Ishikawa (cell line): ENCODE results near the gene SLC17A4.
A peak's percentile ranks its signal among the peaks of the same experiment; 100 is the strongest.

Experiments used
- CEBPB ChIP-seq: IDR thresholded peaks from 2 replicates; pipeline ENCODE4 v1.6.1; 2012
- CREB1 ChIP-seq: IDR thresholded peaks from 2 replicates; pipeline ENCODE4 v1.6.1; 2012; ENCODE audit warnings: low read depth
- EGR1 ChIP-seq: IDR thresholded peaks from 2 replicates; pipeline ENCODE4 v1.6.1; 2012
- EP300 ChIP-seq: IDR thresholded peaks from 2 replicates; pipeline ENCODE4 v1.6.1; 2012; ENCODE audit warnings: borderline replicate concordance
- FOXM1 ChIP-seq: IDR thresholded peaks from 2 replicates; pipeline ENCODE4 v1.6.1; 2012; ENCODE audit warnings: low read depth, borderline replicate concordance
- NFIC ChIP-seq: IDR thresholded peaks from 2 replicates; pipeline ENCODE4 v1.6.1; 2012
- RAD21 ChIP-seq: IDR thresholded peaks from 2 replicates; pipeline ENCODE4 v1.6.1; 2012; ENCODE audit warnings: low read depth
- TAF1 ChIP-seq: IDR thresholded peaks from 2 replicates; pipeline ENCODE4 v1.6.1; 2012; ENCODE audit warnings: low read depth, mild to moderate bottlenecking
- TCF12 ChIP-seq: IDR thresholded peaks from 2 replicates; pipeline ENCODE4 v1.6.1; 2012; ENCODE audit warnings: low read depth
- TEAD4 ChIP-seq: IDR thresholded peaks from 2 replicates; pipeline ENCODE4 v1.6.1; 2012
- YY1 ChIP-seq: IDR thresholded peaks from 2 replicates; pipeline ENCODE4 v1.6.1; 2012; ENCODE audit warnings: low read depth
- ZBTB7A ChIP-seq: IDR thresholded peaks from 2 replicates; pipeline ENCODE4 v1.6.1; 2012; ENCODE audit warnings: low read depth
- TF ChIP-seq, protein P1 (sequence below): IDR thresholded peaks from 2 replicates; pipeline ENCODE4 v1.6.1; 2012
- TF ChIP-seq, protein P2 (sequence below): IDR thresholded peaks from 2 replicates; pipeline ENCODE4 v1.6.1; 2012
- TF ChIP-seq, protein P3 (sequence below): IDR thresholded peaks from 2 replicates; pipeline ENCODE4 v1.6.1; 2012; ENCODE audit warnings: low read depth, mild to moderate bottlenecking

The SLC17A4 gene

GRCh38 chr6:25781134-25781533 is 26.6 kb downstream of the SLC17A4 start:
- TF ChIP-seq CREB1, result no peak
- TF ChIP-seq, protein P1, sequence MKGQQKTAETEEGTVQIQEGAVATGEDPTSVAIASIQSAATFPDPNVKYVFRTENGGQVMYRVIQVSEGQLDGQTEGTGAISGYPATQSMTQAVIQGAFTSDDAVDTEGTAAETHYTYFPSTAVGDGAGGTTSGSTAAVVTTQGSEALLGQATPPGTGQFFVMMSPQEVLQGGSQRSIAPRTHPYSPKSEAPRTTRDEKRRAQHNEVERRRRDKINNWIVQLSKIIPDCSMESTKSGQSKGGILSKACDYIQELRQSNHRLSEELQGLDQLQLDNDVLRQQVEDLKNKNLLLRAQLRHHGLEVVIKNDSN, result no peak
- no peak for TF ChIP-seq ZBTB7A
- TF ChIP-seq, protein P2, sequence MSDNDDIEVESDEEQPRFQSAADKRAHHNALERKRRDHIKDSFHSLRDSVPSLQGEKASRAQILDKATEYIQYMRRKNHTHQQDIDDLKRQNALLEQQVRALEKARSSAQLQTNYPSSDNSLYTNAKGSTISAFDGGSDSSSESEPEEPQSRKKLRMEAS, result no peak
- TF ChIP-seq FOXM1, result no peak
- TF ChIP-seq YY1, result no peak
- no peak for TF ChIP-seq EP300
- no peak for TF ChIP-seq TEAD4
- no peak for TF ChIP-seq NFIC
- no peak for TF ChIP-seq RAD21
- TF ChIP-seq EGR1, result no peak
- no peak for TF ChIP-seq TAF1
- no peak for TF ChIP-seq TCF12
- TF ChIP-seq, protein P3, sequence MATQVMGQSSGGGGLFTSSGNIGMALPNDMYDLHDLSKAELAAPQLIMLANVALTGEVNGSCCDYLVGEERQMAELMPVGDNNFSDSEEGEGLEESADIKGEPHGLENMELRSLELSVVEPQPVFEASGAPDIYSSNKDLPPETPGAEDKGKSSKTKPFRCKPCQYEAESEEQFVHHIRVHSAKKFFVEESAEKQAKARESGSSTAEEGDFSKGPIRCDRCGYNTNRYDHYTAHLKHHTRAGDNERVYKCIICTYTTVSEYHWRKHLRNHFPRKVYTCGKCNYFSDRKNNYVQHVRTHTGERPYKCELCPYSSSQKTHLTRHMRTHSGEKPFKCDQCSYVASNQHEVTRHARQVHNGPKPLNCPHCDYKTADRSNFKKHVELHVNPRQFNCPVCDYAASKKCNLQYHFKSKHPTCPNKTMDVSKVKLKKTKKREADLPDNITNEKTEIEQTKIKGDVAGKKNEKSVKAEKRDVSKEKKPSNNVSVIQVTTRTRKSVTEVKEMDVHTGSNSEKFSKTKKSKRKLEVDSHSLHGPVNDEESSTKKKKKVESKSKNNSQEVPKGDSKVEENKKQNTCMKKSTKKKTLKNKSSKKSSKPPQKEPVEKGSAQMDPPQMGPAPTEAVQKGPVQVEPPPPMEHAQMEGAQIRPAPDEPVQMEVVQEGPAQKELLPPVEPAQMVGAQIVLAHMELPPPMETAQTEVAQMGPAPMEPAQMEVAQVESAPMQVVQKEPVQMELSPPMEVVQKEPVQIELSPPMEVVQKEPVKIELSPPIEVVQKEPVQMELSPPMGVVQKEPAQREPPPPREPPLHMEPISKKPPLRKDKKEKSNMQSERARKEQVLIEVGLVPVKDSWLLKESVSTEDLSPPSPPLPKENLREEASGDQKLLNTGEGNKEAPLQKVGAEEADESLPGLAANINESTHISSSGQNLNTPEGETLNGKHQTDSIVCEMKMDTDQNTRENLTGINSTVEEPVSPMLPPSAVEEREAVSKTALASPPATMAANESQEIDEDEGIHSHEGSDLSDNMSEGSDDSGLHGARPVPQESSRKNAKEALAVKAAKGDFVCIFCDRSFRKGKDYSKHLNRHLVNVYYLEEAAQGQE, result no peak
- no peak for TF ChIP-seq CEBPB

- TF ChIP-seq TEAD4 (no peak), TAF1 (no peak), FOXM1 (no peak)
- TF ChIP-seq, protein P2, result no peak
These were observed 32.9 kb downstream of the SLC17A4 start for GRCh38 chr6:25787428-25787827.

DNA sequence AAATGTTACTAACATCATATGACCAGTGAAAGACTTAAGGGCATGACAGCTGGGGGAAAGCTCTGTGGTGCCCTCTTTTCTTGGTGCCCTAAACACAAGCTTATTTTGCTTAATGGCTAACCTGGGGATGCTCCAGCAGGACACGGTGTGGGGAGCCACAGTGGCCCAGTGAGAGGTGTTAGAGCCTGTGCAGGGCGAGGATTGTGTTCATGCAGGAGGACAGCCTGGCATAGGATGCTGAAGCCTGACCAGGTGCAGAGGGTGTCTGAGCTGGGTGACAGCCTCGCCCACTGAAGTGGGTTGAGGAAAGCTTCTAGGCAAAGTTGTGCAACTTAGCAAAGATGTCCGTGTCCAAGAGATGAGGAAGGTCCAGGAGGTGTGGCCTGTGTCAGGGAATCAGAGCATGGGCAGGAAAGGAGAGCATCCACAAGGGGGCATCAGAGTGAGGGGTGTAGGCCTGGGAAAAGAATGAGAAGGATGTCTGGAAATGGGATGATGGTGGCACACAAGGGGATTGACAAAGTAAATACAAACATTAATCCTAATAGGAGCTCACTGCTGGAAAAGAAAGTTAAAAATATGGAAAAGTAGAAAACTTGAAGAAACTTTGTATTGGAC is 33.9 kb downstream of the SLC17A4 start:
- TF ChIP-seq YY1 (no peak), CREB1 (no peak), TAF1 (no peak), RAD21 (peak; percentile 69), EP300 (no peak)
- TF ChIP-seq, protein P1, result no peak

GRCh38 chr6:25789475-25789874 is 34.9 kb downstream of the SLC17A4 start:
- TF ChIP-seq YY1, result no peak
- TF ChIP-seq TEAD4, result no peak
- TF ChIP-seq RAD21, result no peak
- TF ChIP-seq, protein P2, result no peak
- no peak for TF ChIP-seq TCF12
- TF ChIP-seq NFIC, result no peak
- TF ChIP-seq TAF1, result no peak
- TF ChIP-seq FOXM1, result no peak
- TF ChIP-seq, protein P3, result no peak
- TF ChIP-seq, protein P1, result no peak
- TF ChIP-seq EGR1, result no peak

GRCh38 chr6:25792016-25792415 is 37.5 kb downstream of the SLC17A4 start:
- no peak for TF ChIP-seq ZBTB7A
- TF ChIP-seq, protein P1, result no peak
- no peak for TF ChIP-seq CREB1
- no peak for TF ChIP-seq TEAD4
- no peak for TF ChIP-seq TAF1
- TF ChIP-seq, protein P2, result no peak
- no peak for TF ChIP-seq NFIC
- no peak for TF ChIP-seq YY1
